Liver (tissue), 9 donors: ENCODE data around the gene SURF6. TPM values are rescaled to one million over a fixed set of nuclear protein-coding genes. Genes with fewer than 3 reads are reported as not detected.
A peak's percentile ranks its signal among the peaks of the same experiment; 100 is the strongest.

Experiments
- DNase-seq: peaks from one replicate; pipeline ENCODE4 v3.0.0-alpha.2; 2017; ENCODE audit warnings: low spot score
- H3K27ac ChIP-seq, 2 donors: one replicate each; pipeline ENCODE4 v1.7.0; 2013; ENCODE audit warnings: inconsistent platforms in 2 of 2, low read length in 2 of 2, control low read depth in 1 of 2, low read depth in 1 of 2, mild to moderate bottlenecking in 1 of 2
- H3K27me3 ChIP-seq, 4 donors: one replicate each; pipeline versions ENCODE4 v1.6.1 to v1.7.0; 2013; ENCODE audit warnings: low read length in 3 of 4, inconsistent platforms in 1 of 4, mild to moderate bottlenecking in 1 of 4, moderate library complexity in 1 of 4; ENCODE audit not compliant: control insufficient read depth in 4 of 4, insufficient read depth in 4 of 4
- H3K36me3 ChIP-seq, 4 donors: one replicate each; pipeline versions ENCODE4 v1.6.1 to v1.7.0; 2013; ENCODE audit warnings: low read length in 3 of 4, mild to moderate bottlenecking in 3 of 4, low read depth in 1 of 4, moderate library complexity in 1 of 4; ENCODE audit not compliant: control insufficient read depth in 4 of 4, insufficient read depth in 3 of 4
- H3K4me1 ChIP-seq, 4 donors: one replicate each; pipeline versions ENCODE4 v1.6.1 to v1.7.0; 2013; ENCODE audit warnings: low read length in 3 of 4, mild to moderate bottlenecking in 3 of 4, moderate library complexity in 1 of 4; ENCODE audit not compliant: control insufficient read depth in 4 of 4, insufficient read depth in 4 of 4
- H3K4me3 ChIP-seq, 3 donors: one replicate each; pipeline versions ENCODE4 v1.6.1 to v1.7.0; 2013; ENCODE audit warnings: low read length in 3 of 3, control low read depth in 1 of 3, low read depth in 1 of 3, mild to moderate bottlenecking in 1 of 3
- H3K9ac ChIP-seq, 2 donors: one replicate each; pipeline ENCODE4 v1.7.0; 2013; ENCODE audit warnings: low read length in 2 of 2, mild to moderate bottlenecking in 2 of 2, moderate library complexity in 2 of 2, control low read depth in 1 of 2, low read depth in 1 of 2
- H3K9me3 ChIP-seq, 4 donors: one replicate each; pipeline versions ENCODE4 v1.6.1 to v1.7.0; 2013; ENCODE audit warnings: low read length in 3 of 4; ENCODE audit not compliant: control insufficient read depth in 4 of 4
- EGR1 ChIP-seq, 2 donors: IDR thresholded peaks; 2 replicates each; pipeline ENCODE4 v1.6.1; 2016 to 2018; ENCODE audit warnings: antibody characterized with exemption in 2 of 2, low read depth in 2 of 2
- FOXA1 ChIP-seq: IDR thresholded peaks from 2 replicates; pipeline ENCODE4 v1.6.1; 2016; ENCODE audit warnings: antibody characterized with exemption
- FOXA2 ChIP-seq: IDR thresholded peaks from 2 replicates; pipeline ENCODE4 v1.6.1; 2016; ENCODE audit warnings: antibody characterized with exemption
- GABPA ChIP-seq, 2 donors: IDR thresholded peaks in 1 of 2; conservative IDR thresholded peaks in 1 of 2; 2 replicates each; pipeline ENCODE4 v1.6.1; 2016; ENCODE audit warnings: antibody characterized with exemption in 2 of 2, mild to moderate bottlenecking in 1 of 2, moderate library complexity in 1 of 2
- HNF4A ChIP-seq, 2 donors: conservative IDR thresholded peaks; 2 replicates each; pipeline ENCODE4 v1.6.1; 2016; ENCODE audit warnings: antibody characterized with exemption in 2 of 2, mild to moderate bottlenecking in 2 of 2
- HNF4G ChIP-seq: IDR thresholded peaks from 2 replicates; pipeline ENCODE4 v1.6.1; 2016; ENCODE audit warnings: antibody characterized with exemption
- JUND ChIP-seq, 2 donors: IDR thresholded peaks; 2 replicates each; pipeline ENCODE4 v1.6.1; 2016; ENCODE audit warnings: antibody characterized with exemption in 2 of 2
- NR2F2 ChIP-seq: IDR thresholded peaks from 2 replicates; pipeline ENCODE4 v1.6.1; 2016; ENCODE audit warnings: antibody characterized with exemption
- RAD21 ChIP-seq, 2 donors: IDR thresholded peaks; 2 replicates each; pipeline ENCODE4 v1.6.1; 2016; ENCODE audit warnings: antibody characterized with exemption in 2 of 2, mild to moderate bottlenecking in 2 of 2
- RXRA ChIP-seq, 2 donors: IDR thresholded peaks; 2 replicates each; pipeline ENCODE4 v1.6.1; 2017 to 2018; ENCODE audit warnings: antibody characterized with exemption in 2 of 2, mild to moderate bottlenecking in 1 of 2
- SP1 ChIP-seq: IDR thresholded peaks from 2 replicates; pipeline ENCODE4 v1.6.1; 2018; ENCODE audit warnings: antibody characterized with exemption, mild to moderate bottlenecking
- TAF1 ChIP-seq: conservative IDR thresholded peaks from 2 replicates; pipeline ENCODE4 v1.6.1; 2016; ENCODE audit warnings: antibody characterized with exemption, mild to moderate bottlenecking
- YY1 ChIP-seq: IDR thresholded peaks from 2 replicates; pipeline ENCODE4 v1.6.1; 2016; ENCODE audit warnings: antibody characterized with exemption, mild to moderate bottlenecking
- WGBS: extraction: QIAGEN DNeasy Blood & Tissue Kit; methylation state at CpG from one replicate; pipeline ENCODE4 v1.1.7; 2013; 5-methylcytosine and 5-hydroxymethylcytosine counted together
- polyA plus RNA-seq, 2 donors: library from polyadenylated mRNA; stranded (reverse) in 1 of 2; unstranded in 1 of 2; fragments of 200-250 nt in 1 of 2; fragments of >200 nt in 1 of 2; fragmentation: Nextera tagmentation in 1 of 2; extraction: Ambion mirVana in 1 of 2; gene quantifications; one replicate each; pipeline versions ENCODE4 v1.2.1 to v1.2.3, GENCODE V29; 2013 to 2015
- total RNA-seq, 2 donors: library from RNA; depleted of rRNA; stranded (reverse); fragments of >200 nt; gene quantifications; one replicate each; pipeline ENCODE4 v1.2.3, GENCODE V29; 2014
- TF ChIP-seq, protein P1 (sequence below): IDR thresholded peaks from 2 replicates; pipeline ENCODE4 v1.6.1; 2016; ENCODE audit warnings: antibody characterized with exemption
- TF ChIP-seq, protein P2 (sequence below): IDR thresholded peaks from 2 replicates; pipeline ENCODE4 v1.6.1; 2016; ENCODE audit warnings: antibody characterized with exemption
- TF ChIP-seq, protein P3 (sequence below): fragments of 150-350 bp; IDR thresholded peaks from 2 replicates; pipeline ENCODE4 v1.5.1; 2017; ENCODE audit warnings: improper control_type of control experiment, low read depth, low read length; ENCODE audit not compliant: missing input control
- TF ChIP-seq, protein P4 (sequence below): IDR thresholded peaks from 2 replicates; pipeline ENCODE4 v1.6.1; 2016; ENCODE audit warnings: antibody characterized with exemption
- donor health status: healthy.
- donor health status: healthy.
- donor health status: healthy.
- donor health status: healthy.
- donor health status: healthy.

SURF6 gene
- total and polyA plus RNA-seq, 4 donors: 4.1 to 12.9 (median 7.2) TPM

DNA sequence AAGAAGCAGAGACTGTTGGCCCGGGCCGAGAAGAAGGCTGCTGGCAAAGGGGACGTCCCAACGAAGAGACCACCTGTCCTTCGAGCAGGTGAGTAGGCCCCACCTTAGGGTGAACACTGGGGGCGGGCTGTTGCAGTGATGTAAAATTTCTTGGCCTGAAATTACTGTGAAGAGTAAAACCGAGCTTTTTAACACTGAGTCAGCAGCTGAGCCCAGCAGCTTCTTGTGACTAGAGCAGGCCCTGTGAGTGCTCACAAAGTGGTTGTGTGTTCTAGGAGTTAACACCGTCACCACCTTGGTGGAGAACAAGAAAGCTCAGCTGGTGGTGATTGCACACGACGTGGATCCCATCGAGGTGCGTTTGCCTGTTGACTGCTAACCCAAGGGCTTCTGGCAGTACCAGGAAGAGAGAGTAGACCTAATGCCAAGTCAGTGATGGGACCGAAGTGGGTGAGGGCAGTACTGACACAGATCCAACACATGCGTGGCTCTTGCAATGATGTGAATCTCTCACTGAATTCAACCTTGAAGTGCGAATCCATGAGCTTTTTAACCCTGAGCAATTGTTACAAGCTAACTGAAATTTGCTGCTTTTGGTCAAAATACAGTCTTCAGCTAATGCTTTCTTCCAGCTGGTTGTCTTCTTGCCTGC, 14.1 kb upstream of the SURF6 start:
- 87% methylated on average over 15 of the region's 15 CpGs for WGBS
- no peaks in the 10 kb centered on the region for H3K9me3 ChIP-seq
- no peak for DNase-seq
- peaks cover 10 to 30% (median 20%) of the 10 kb centered on the region in 4 donors for H3K4me1 ChIP-seq
- H3K27ac ChIP-seq: no peak overlapping the region
- no peak overlapping the region for H3K4me3 ChIP-seq
- H3K36me3 ChIP-seq: peaks cover 6 to 44% (median 24%) of the 10 kb centered on the region in 4 donors
- H3K27me3 ChIP-seq: no peaks in the 10 kb centered on the region
- H3K9ac ChIP-seq: no peak overlapping the region
- TF ChIP-seq GABPA (IDR thresholded peaks at IDR 0.05 in 1 of 2, conservative IDR thresholded peaks at IDR 0.05 in 1 of 2) (no peak), NR2F2 (no peak), YY1 (no peak), HNF4A (conservative IDR thresholded peaks at IDR 0.05) (no peak), EGR1 (IDR thresholded peaks at IDR 0.05; ENCODE audit: low read depth in 2 of 2) (no peak), TAF1 (no peak), RXRA (IDR thresholded peaks at IDR 0.05) (no peak), HNF4G (no peak), SP1 (no peak), FOXA1 (no peak), RAD21 (IDR thresholded peaks at IDR 0.05) (no peak), FOXA2 (no peak)
- TF ChIP-seq, protein P1, sequence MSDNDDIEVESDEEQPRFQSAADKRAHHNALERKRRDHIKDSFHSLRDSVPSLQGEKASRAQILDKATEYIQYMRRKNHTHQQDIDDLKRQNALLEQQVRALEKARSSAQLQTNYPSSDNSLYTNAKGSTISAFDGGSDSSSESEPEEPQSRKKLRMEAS: no peak
- TF ChIP-seq, protein P2, sequence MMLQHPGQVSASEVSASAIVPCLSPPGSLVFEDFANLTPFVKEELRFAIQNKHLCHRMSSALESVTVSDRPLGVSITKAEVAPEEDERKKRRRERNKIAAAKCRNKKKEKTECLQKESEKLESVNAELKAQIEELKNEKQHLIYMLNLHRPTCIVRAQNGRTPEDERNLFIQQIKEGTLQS: no peak
- TF ChIP-seq, protein P3, sequence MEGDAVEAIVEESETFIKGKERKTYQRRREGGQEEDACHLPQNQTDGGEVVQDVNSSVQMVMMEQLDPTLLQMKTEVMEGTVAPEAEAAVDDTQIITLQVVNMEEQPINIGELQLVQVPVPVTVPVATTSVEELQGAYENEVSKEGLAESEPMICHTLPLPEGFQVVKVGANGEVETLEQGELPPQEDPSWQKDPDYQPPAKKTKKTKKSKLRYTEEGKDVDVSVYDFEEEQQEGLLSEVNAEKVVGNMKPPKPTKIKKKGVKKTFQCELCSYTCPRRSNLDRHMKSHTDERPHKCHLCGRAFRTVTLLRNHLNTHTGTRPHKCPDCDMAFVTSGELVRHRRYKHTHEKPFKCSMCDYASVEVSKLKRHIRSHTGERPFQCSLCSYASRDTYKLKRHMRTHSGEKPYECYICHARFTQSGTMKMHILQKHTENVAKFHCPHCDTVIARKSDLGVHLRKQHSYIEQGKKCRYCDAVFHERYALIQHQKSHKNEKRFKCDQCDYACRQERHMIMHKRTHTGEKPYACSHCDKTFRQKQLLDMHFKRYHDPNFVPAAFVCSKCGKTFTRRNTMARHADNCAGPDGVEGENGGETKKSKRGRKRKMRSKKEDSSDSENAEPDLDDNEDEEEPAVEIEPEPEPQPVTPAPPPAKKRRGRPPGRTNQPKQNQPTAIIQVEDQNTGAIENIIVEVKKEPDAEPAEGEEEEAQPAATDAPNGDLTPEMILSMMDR: no peak
- TF ChIP-seq, protein P4, sequence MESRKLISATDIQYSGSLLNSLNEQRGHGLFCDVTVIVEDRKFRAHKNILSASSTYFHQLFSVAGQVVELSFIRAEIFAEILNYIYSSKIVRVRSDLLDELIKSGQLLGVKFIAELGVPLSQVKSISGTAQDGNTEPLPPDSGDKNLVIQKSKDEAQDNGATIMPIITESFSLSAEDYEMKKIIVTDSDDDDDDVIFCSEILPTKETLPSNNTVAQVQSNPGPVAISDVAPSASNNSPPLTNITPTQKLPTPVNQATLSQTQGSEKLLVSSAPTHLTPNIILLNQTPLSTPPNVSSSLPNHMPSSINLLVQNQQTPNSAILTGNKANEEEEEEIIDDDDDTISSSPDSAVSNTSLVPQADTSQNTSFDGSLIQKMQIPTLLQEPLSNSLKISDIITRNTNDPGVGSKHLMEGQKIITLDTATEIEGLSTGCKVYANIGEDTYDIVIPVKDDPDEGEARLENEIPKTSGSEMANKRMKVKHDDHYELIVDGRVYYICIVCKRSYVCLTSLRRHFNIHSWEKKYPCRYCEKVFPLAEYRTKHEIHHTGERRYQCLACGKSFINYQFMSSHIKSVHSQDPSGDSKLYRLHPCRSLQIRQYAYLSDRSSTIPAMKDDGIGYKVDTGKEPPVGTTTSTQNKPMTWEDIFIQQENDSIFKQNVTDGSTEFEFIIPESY: no peak

DNA sequence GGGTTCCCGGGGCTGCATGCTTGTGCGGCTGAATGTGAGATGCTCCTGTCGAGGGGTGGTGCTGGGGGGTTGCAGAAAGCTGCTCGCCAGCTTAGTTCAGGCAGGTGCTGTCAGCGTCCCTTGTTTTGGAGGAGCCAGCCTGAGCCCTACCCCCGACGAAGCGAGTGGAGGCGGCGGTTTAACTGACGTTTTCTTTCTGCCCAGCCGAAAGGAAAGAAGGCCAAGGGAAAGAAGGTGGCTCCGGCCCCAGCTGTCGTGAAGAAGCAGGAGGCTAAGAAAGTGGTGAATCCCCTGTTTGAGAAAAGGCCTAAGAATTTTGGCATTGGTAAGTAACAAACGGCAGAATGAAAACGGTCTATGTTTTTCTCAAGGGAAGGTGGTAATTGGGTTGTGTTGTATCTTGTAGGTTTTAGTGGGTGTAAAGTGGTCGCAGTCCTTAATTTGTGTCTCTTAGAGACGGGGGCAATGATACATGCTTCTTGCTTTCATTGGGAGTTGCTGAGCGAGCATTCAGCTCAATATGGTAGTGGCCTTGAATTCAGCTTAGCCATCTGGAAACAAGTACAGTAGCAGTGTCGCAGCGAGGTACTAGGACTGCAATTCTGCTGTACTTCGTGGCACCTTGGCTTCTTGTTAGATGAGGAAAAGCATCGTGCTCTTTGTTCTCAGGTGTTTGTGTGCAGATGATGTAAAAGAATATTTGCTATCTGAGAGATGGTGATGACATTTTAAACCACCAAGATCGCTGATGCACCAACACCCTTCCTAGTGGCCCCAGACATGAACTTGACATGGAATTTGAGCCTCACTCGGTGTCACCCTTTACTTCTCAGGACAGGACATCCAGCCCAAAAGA, 13.0 kb upstream of the SURF6 start:
- Histone ChIP-seq H3K36me3 (peaks cover 6 to 53% (median 26%) of the 10 kb centered on the region in 4 donors), H3K27me3 (no peaks in the 10 kb centered on the region), H3K9me3 (no peaks in the 10 kb centered on the region), H3K27ac (peak overlapping the region; percentile 81 to 85), H3K4me3 (peak overlapping the region; percentile 72 to 91 (median 85)), H3K4me1 (peaks cover 4 to 25% (median 13%) of the 10 kb centered on the region in 4 donors), H3K9ac (peak overlapping the region; percentile 79 to 95)
- no peak for DNase-seq
- WGBS: 19% methylated on average over 25 of the region's 25 CpGs
- TF ChIP-seq GABPA (IDR thresholded peaks at IDR 0.05 in 1 of 2, conservative IDR thresholded peaks at IDR 0.05 in 1 of 2): no peak
- TF ChIP-seq, protein P4: no peak
- TF ChIP-seq FOXA1: no peak
- no peak for TF ChIP-seq RAD21 (IDR thresholded peaks at IDR 0.05)
- TF ChIP-seq, protein P3: no peak
- no peak for TF ChIP-seq RXRA (IDR thresholded peaks at IDR 0.05)
- TF ChIP-seq, protein P1: no peak
- TF ChIP-seq FOXA2: no peak
- no peak for TF ChIP-seq EGR1 (IDR thresholded peaks at IDR 0.05; ENCODE audit: low read depth in 2 of 2)
- TF ChIP-seq JUND (IDR thresholded peaks at IDR 0.05): no peak
